GM12864 (cell line): ENCODE measurements around the gene NXNL2.

Source experiments
- DNase-seq: peaks from one replicate; pipeline ENCODE4 v3.0.0-alpha.2; 2011; ENCODE audit warnings: low read depth
- H3K4me3 ChIP-seq: 2 replicates; pipeline ENCODE4 v1.5.1; 2011; ENCODE audit warnings: mild to moderate bottlenecking, low read depth, low read length, control low read depth
- TF ChIP-seq, protein P1 (sequence below): IDR thresholded peaks from 2 replicates; pipeline ENCODE4 v1.5.1; 2011; ENCODE audit warnings: low read depth, mild to moderate bottlenecking, moderate library complexity, low read length, control low read depth, inconsistent platforms; ENCODE audit errors: missing control alignments

Gene NXNL2

DNA sequence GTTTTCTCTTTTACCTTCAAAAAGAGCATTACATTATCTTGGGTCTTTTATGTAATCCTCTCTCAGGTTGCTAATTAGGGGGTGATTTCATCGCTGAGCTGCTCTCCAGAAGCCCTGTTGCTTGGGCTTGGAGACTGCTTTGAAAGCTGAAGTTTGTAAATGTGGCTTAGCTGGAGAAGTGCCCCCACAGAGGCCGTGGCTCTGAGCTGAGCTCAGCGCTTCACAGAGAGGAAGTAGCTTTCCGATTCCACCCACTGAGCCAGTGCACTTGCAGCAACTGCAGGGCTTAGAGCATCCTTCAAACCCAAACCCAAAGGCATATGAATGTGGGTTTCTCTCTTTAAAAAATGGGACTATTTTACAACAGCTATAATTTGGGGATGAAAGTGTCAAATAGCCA is 13.7 kb upstream of the NXNL2 start:
- no peak for DNase-seq
- no peak overlapping the region for H3K4me3 ChIP-seq
- TF ChIP-seq, protein P1, sequence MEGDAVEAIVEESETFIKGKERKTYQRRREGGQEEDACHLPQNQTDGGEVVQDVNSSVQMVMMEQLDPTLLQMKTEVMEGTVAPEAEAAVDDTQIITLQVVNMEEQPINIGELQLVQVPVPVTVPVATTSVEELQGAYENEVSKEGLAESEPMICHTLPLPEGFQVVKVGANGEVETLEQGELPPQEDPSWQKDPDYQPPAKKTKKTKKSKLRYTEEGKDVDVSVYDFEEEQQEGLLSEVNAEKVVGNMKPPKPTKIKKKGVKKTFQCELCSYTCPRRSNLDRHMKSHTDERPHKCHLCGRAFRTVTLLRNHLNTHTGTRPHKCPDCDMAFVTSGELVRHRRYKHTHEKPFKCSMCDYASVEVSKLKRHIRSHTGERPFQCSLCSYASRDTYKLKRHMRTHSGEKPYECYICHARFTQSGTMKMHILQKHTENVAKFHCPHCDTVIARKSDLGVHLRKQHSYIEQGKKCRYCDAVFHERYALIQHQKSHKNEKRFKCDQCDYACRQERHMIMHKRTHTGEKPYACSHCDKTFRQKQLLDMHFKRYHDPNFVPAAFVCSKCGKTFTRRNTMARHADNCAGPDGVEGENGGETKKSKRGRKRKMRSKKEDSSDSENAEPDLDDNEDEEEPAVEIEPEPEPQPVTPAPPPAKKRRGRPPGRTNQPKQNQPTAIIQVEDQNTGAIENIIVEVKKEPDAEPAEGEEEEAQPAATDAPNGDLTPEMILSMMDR: no peak

DNA sequence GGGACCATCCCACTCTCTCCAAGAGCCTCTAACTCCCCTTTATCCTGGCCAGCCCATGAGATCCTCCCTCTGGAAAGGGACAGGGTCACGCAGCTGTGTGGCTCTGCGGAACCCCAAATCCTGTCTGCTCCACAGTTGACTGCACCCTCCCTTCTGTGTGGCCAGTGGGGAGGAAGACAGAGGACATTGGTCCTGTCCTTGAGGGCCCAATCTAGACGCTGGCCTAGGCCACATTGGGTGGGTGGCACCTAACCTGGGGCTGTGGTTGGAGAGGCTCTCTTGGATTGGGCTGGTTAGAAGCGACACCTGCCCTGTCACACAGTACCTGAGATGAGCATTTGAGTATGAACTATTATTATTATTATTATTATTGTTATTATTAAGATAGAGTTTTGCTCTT is 12.6 kb upstream of the NXNL2 start:
- no peak for DNase-seq
- TF ChIP-seq, protein P1: no peak
- H3K4me3 ChIP-seq: no peak overlapping the region

DNA sequence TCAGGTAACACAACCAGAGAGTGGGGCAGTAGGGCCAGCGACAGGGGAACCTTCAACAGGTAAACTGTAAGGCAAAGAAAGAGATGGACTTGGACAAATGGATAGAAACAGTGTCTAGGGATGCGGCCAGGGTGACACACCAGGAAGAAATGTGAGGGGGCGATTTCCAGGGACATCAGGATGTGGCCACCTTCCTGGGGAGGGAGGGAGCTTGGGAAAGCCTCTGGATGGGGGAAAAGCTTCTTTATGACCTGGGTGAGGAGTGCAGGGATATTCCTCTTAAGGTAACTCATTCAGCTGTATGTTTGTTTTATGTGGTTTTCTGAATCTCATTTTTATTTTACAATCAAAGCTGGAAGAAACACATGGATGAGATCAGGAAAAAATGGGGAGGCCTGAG is 11.9 kb upstream of the NXNL2 start:
- no peak for DNase-seq
- H3K4me3 ChIP-seq: no peak overlapping the region
- TF ChIP-seq, protein P1: no peak

DNA sequence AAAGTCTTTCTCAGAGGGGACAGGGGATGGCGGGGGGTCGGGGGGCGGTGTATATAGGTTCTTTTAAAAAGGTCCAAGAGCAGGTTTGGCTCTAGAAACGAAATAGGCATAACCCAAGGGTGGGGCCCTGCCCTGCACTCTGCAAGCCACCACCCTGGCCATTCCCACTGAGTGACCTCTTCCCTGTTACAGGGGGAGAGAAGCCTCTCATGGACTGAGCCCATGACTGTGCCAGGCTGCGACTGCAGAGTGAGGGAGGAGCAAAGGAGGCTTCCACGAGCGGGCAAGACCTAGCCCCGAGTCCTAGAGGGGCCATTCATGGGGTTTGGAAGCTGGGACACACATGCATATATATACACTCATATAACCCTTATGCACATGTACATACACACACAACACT is 10.1 kb upstream of the NXNL2 start:
- H3K4me3 ChIP-seq: no peak overlapping the region
- TF ChIP-seq, protein P1: no peak
- DNase-seq: no peak

DNA sequence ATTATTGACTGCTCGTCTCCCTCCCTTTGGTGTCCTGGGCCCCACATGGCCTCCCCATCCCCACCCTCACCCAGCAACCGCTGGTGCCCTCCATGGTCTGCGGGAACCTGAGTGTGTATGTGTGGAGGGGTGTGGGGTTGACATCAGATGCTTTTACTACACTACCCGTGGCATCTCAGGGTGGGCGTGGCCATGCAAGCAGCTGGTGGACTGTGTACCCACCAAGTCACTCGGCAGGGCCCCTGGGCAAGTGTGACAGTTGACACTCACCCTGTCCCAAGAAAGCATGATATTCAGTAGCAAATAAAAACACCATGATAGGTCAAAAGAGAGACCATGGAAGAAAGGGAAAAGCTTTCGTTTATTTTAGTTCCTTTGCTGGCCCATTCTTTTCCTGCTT is 7.4 kb upstream of the NXNL2 start:
- no peak for DNase-seq
- H3K4me3 ChIP-seq: no peak overlapping the region
- TF ChIP-seq, protein P1: no peak

DNA sequence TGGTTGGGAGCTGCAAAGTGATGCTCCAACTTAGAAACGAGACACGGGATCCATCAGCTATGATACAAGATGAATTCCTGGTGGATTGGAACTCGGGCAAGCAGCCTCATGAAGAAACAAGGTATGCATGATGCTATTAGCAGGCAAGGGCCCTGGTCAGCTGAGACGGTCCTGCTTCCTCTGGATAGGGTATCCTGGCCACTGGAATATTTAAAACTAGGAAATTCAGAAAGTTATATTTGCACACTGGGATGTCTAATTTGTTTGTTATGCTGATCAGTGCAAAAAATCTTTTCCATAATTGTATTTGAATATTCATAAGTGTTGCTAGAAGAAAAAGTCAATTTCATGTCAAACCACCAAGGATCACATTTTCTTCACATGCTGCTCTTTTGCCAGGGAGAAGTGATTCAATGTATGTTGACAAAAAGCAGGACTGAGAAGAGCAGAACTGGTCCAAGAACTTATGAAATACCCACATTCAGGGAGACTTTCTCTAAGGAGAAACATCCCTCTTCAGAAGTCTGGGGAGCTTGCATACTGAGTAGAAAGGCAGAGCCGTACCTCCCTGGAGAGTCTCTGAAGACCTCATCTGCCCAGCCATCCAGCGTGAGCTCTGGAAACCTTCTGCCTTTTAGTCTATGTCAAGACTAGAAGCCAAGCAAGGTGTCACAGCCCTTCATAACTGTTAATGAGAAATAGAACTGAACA is 6.7 kb upstream of the NXNL2 start:
- no peak overlapping the region for H3K4me3 ChIP-seq
- no peak for DNase-seq
- TF ChIP-seq, protein P1: no peak

DNA sequence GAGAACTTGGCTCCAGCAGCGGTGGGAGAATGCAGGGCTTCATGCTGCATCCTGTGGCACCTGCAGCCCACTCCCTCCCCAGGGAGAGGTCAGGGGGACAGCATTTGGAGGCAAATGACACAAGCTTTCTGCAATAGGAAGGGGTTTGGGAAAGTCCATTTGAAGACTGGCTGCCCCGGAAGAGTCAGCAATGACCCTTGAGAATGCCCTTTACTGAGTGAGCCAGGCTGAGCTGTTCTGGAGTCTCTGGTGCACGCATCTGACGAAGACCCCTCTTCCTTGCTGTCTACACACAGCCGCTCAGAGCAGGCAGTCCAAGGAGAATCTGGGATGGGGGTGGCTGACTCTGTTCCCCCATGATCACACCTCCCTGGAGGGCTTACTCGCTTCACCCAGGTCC is 5.5 kb upstream of the NXNL2 start:
- H3K4me3 ChIP-seq: no peak overlapping the region

More for the DNA sequence above, 5.5 kb upstream of the NXNL2 start:
- TF ChIP-seq, protein P1: no peak
- no peak for DNase-seq
